HG02981 (cell line): Measurements from ENCODE around the gene ROCK2.

ENCODE experiments used
- ATAC-seq: cut with Tn5 transposase; IDR thresholded peaks from one replicate; pipeline ENCODE4 v1.9.1; 2021; ENCODE audit warnings: mild to moderate bottlenecking, moderate library complexity; ENCODE audit not compliant: unreplicated experiment

The ROCK2 gene

GRCh38 chr2:11344342-11344955 lies at the start of gene ROCK2:
Gene ROCK2, minus strand, starts transcription at chr2:11344636. Its CDS starts 500 bp downstream, at chr2:11344136.
- ATAC-seq = peak; percentile 49

- no peak for ATAC-seq
Observed at GRCh38 chr2:11393711-11394236, 49.3 kb upstream of the ROCK2 start.

- ATAC-seq = no peak
Observed at GRCh38 chr2:11391942-11392266, 47.5 kb upstream of the ROCK2 start.

DNA sequence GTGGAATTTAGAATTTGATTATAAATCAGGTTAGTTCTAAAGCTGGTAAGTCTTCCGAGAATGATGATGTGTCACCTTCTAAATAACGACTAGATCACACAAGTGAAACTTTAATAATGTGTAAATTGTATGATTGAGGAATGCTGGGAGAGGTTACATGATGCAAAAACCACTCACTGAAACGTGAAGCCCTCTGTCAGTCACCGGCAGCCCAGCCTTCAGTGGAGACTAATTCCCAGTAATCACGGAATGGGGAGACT lies 45.9 kb upstream of the ROCK2 start:
- no peak for ATAC-seq

- no peak for ATAC-seq
Observed at GRCh38 chr2:11389551-11390398, 45.3 kb upstream of the ROCK2 start.

DNA sequence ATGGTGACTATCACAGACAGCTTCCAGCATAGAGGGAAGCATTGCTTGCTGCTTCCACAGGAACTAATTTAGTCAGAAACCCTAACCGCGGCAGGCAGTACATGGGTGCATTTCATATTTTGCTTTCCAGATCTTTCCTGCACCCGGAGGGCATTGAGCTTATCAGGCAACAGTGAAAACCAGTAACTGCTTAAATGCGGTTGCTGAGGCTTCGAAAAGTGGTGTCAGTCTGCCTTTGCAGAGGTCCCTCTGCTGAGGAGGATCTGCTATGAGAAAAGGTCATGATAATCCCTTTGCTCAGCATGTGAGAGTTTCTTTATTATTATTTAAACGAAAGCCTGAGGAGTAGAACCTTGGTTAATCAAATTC lies 44.6 kb upstream of the ROCK2 start:
- ATAC-seq = no peak

DNA sequence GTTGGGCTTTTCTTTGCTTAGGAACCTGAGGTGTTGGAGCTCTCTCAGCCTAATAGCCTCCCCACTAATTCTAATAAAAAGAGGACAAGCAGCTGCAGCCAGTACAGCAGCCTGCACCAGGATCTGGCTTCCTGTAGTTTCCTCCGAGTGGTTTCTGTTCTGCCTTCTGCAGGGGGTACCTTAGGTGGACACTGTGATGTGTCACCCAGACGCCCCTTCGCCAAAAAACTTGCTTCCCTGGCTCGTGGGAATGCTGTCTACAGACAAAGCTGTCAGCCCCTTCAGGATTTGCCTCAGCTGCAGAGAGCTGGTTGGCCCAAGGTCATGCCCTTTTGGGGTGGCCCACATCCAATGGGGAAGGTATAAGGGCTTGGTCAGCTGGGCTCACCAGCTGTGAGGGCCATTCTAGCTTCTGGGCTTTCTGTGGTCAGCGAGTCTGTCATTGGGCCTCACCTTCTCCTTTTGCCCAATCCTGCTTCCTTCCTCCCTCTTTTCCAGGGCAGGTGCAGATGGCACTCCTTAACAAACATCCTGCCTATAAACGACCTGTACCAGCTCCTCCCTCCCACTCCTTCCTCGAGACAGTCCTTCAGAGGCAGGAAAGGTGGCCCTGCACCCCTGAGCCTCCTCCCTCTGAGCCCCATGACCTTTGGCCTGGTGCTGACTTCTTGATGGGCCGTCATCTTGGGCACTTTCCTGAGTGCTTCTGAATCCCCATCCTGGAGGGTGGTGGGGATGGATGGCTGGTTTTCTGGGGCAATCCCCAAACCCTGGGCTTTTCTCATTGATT lies 44.0 kb upstream of the ROCK2 start:
- ATAC-seq = no peak

DNA sequence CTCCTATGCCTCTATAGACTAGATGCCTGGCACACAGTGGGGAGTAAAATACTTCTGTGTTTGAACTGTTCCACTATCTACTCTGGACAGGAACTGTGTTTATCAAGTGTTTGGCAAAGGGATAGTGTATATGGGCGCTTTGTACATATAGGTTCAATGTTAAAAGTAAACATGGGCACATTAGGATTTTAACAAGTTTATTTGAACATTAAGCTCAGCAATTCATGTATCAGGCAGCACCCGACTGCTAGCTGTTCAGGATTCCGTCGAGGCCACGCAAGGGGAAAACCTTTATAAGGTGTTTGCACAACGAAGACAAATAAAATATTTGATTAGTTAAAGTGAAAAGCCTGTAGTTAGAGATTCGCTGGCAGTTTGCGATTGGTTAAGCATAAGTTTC lies 43.4 kb upstream of the ROCK2 start:
- no peak for ATAC-seq

GRCh38 chr2:11387100-11387390 lies 42.6 kb upstream of the ROCK2 start:
- no peak for ATAC-seq

GRCh38 chr2:11385847-11386246 lies 41.4 kb upstream of the ROCK2 start:
- ATAC-seq = no peak

DNA sequence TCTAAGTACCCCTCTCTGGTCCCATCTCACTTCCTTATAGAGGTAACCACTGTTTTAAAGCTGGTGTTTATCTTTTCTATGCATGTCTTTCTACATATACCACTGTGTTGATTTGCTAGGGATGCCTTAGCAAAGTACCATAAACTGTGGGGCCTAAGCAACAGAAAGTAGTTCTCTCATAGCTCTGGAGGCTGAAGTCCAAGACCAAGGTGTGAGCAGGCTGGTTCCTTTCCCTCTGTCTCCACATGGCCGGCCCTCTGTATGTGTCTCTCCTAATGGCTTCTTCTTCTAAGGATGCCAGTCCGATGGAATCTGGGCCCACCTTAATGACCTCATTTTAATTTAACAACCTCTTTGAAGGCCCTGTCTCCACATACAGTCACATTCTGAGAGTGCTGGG lies 40.8 kb upstream of the ROCK2 start:
- no peak for ATAC-seq

DNA sequence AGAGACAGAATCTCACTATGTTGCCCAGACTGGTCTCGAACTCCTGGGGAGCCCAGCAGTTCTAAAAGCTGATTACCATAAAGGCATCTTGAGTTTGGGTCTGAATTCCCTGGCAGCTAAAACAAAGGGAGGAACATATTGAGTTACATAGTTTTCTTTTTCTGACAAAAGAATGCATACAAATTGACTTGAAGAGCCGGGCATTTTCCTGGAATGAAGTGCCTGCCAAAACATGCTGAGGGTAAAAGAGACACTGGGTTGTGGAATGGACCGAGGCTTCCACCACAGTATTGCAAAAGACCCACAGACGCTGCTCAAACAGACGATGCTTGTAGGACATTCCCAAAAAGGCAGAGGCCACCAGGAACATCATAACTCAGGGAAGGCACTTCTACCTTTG lies 35.1 kb upstream of the ROCK2 start:
- ATAC-seq = no peak

DNA sequence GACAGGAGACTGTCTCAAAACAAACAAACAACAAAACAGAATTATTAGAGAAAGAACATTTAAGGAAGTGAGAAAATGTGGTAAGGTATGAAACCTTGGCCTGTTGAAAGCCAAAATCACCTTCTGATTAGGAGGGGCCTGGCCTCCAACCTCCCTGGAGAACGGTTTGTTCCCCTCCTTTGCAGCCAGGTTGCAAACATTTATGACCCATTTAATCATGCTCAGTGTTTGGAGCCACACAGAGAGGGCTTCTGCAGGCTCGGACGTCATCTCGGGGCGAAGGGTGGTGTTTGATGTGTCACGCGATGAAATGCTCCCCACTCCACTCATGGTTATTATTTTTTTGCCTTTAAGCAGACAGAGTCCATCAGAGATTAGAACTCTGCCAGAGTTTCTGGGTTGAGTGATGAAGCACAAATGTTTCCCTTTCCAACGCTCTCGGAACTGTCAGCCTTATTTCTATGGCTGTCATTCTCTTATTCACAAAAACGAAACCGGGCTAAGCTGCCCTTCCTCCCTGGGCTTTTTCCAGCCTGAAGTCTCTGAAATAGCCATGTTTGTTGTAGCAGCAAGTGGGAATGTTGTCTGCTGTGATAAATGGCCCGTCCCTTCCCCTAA lies 33.6 kb upstream of the ROCK2 start:
- peak; percentile 92 for ATAC-seq

DNA sequence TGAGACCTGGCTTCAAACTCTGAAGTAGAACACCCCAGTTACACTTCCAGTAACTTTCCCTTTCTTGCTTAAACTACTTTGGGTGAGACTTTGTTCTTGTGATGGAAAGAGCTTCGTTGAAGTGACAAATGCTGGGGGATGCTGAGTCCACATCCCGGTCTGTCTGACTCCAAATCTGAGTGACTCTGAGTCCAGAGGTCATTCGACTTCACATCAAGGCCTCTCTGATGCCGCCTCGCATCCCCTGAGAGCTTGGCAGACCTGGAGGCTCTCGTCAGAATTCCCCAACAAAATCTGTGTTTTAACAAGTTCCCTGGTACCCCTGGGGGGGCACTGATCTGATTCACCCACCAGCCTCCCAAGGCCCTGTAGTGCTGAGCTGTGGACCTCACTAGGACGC lies 31.6 kb upstream of the ROCK2 start:
- ATAC-seq = no peak

DNA sequence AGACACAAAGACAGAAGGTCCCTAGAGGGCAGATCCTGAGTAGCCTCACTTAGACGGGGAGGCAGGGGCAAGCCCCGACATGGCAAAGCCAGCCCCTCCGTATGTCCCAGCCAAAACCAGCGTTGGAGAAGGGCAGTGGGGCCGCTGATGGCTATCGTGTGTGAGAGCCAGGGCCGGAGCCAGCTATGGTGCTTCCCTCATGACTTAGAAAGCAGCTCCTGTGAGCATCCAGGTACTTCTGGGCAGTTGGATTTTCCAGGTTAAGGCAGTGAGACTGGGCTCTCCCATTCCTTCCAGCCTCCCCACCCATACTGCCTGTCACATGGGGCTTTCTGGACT lies 31.2 kb upstream of the ROCK2 start:
- no peak for ATAC-seq

DNA sequence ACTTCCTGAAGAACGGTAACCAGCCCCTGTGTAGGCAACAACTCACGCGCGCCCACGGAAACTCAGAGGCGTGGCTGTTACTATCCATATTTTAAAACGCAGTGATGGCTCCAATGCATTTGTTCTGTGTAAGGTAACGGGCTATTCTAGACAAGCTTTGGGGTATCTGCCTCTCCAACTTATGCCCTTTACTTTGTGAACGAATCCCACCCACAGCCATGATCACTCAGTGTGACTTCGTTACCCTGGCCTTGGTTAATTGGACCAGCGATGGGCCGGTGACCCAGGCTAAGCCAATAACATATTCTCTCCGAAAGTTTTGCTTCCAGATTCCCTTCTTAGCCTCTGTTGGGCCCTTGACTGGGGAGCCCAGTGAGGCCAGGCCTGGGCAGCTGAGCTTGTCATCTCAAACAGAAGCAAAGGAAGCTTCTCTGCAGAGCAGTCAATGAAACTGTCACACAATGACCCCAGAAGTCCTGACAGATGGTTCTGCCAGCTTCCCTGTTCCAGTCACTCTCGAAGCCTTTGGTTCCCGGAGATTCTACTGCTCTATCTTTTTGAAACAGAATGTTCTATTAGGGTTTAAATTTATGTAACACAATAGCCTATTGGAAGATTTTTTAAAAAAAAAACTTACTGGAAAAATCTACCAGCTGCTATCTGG lies 30.7 kb upstream of the ROCK2 start:
- no peak for ATAC-seq

GRCh38 chr2:11373096-11373495 lies 28.7 kb upstream of the ROCK2 start:
- ATAC-seq = no peak

- ATAC-seq = no peak
Observed at GRCh38 chr2:11371092-11371937, 26.9 kb upstream of the ROCK2 start.

- ATAC-seq = no peak
Observed at GRCh38 chr2:11370377-11371091, 26.1 kb upstream of the ROCK2 start.

GRCh38 chr2:11368059-11368572 lies 23.7 kb upstream of the ROCK2 start:
- no peak for ATAC-seq
